ENCODE measurements around the gene ETV4. TPM values are rescaled to one million over a fixed set of nuclear protein-coding genes. Genes with fewer than 3 reads are reported as not detected.

Gene ETV4
- total RNA-seq, 4 donors from 2014 or later = 0.22 TPM; not detected in 3

- no peak for TF ChIP-seq CTCF (IDR thresholded peaks at IDR 0.05; ENCODE audit: low read depth)
Observed at GRCh38 chr17:43482103-43483012, 63.8 kb downstream of the ETV4 start.

DNA sequence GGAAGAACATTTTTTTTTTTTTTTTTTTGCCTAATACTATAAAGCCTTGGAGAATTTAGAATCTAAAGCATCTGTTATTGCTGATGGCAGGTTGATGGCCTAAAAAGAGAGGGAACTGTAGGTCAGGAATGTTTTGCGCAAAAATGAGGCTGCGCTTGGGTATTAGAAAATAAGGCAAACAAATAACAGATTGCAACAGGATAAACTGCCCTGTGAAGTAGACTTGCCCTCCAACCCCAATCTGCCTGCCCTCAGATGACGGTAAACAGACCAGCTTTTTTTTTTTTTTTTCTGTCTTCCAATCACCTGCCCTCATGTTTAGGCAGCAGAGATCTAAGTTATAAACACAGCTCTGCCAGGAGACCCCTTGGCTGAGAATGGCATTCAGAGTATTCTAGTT, 66.2 kb downstream of the ETV4 start:
- TF ChIP-seq CTCF (IDR thresholded peaks at IDR 0.05; ENCODE audit: low read depth) = no peak

Other genes with a start within 250 kb of the ETV4 start
- 10 to 100 TPM in 2 of 4 donors, 1 to 10 TPM in 2; 6.1 to 23.5 (median 9.9) TPM for gene ARL4D, start 147.3 kb downstream of the ETV4 start, total RNA-seq
- gene DHX8, start 62.4 kb downstream of the ETV4 start, total RNA-seq = 10 to 100 TPM; 27.5 to 31.7 (median 28.4) TPM
- gene MEOX1, start 115.6 kb upstream of the ETV4 start, total RNA-seq = 10 to 100 TPM in 3 of 4 donors, 1 to 10 TPM in 1; 5.6 to 31.5 (median 15.1) TPM
- gene SOST, start 212.5 kb upstream of the ETV4 start, total RNA-seq = not detected
- gene DUSP3, start 232.6 kb upstream of the ETV4 start, total RNA-seq = 10 to 100 TPM; 55.4 to 86.4 (median 60.2) TPM
- gene CFAP97D1, start 234.1 kb upstream of the ETV4 start, total RNA-seq = under 1 TPM in 2 of 4 donors, not detected in 2; 0.19 to 0.22 TPM

Measured in subcutaneous adipose tissue (tissue), 4 donors.